ENCODE measurements around the gene BAMBI. TPM values are rescaled to one million over a fixed set of nuclear protein-coding genes. Genes with fewer than 3 reads are reported as not detected.

BAMBI gene
- total RNA-seq, 4 donors from 2014 or later: 10.6 to 16.1 (median 13.0) TPM

GRCh38 chr10:28633750-28634149 is 43.6 kb upstream of the BAMBI start:
- DNase-seq (ENCODE audit: low spot score in 2 of 2): no peak
- Histone ChIP-seq H3K9me3 (peaks cover 5% of the 10 kb centered on the region), H3K27ac (no peak overlapping the region), H3K4me1 (no peaks in the 10 kb centered on the region), H3K27me3 (peaks cover 3% of the 10 kb centered on the region), H3K4me3 (no peak overlapping the region), H3K36me3 (no peaks in the 10 kb centered on the region)
- no peak for TF ChIP-seq POLR2AphosphoS5 (IDR thresholded peaks at IDR 0.05)
- no peak for TF ChIP-seq EP300 (IDR thresholded peaks at IDR 0.05)
- TF ChIP-seq POLR2A (IDR thresholded peaks at IDR 0.05): no peak
- no peak for TF ChIP-seq CTCF (IDR thresholded peaks at IDR 0.05)
- WGBS: 88% methylated on average over 6 of the region's 6 CpGs

- H3K36me3 ChIP-seq: no peaks in the 10 kb centered on the region
- no peaks in the 10 kb centered on the region for H3K27me3 ChIP-seq
- DNase-seq (ENCODE audit: low spot score in 2 of 2): no peak
- H3K9me3 ChIP-seq: peaks cover 6% of the 10 kb centered on the region
- H3K4me1 ChIP-seq: no peaks in the 10 kb centered on the region
- no peak overlapping the region for H3K4me3 ChIP-seq
- no peak overlapping the region for H3K27ac ChIP-seq
- WGBS: 68% methylated on average over 5 of the region's 5 CpGs
- no peak for TF ChIP-seq EP300 (IDR thresholded peaks at IDR 0.05)
- no peak for TF ChIP-seq POLR2AphosphoS5 (IDR thresholded peaks at IDR 0.05)
- TF ChIP-seq POLR2A (IDR thresholded peaks at IDR 0.05): no peak
- TF ChIP-seq CTCF (IDR thresholded peaks at IDR 0.05): no peak
These were observed 40.0 kb upstream of the BAMBI start for GRCh38 chr10:28637346-28637745.

- Histone ChIP-seq H3K27me3 (no peaks in the 10 kb centered on the region), H3K27ac (no peak overlapping the region), H3K4me1 (no peaks in the 10 kb centered on the region), H3K9me3 (peaks cover 6% of the 10 kb centered on the region), H3K36me3 (no peaks in the 10 kb centered on the region), H3K4me3 (no peak overlapping the region)
- no peak for DNase-seq (ENCODE audit: low spot score in 2 of 2)
- TF ChIP-seq POLR2A (IDR thresholded peaks at IDR 0.05): no peak
- TF ChIP-seq EP300 (IDR thresholded peaks at IDR 0.05): no peak
- no peak for TF ChIP-seq POLR2AphosphoS5 (IDR thresholded peaks at IDR 0.05)
- TF ChIP-seq CTCF (IDR thresholded peaks at IDR 0.05): no peak
These were observed 38.9 kb upstream of the BAMBI start for GRCh38 chr10:28638392-28638791.

GRCh38 chr10:28640551-28640950 is 36.8 kb upstream of the BAMBI start:
- H3K9me3 ChIP-seq: peaks cover 6% of the 10 kb centered on the region
- DNase-seq (ENCODE audit: low spot score in 2 of 2): no peak
- H3K4me1 ChIP-seq: no peaks in the 10 kb centered on the region
- 54% methylated on average over 2 of the region's 2 CpGs for WGBS
- no peak overlapping the region for H3K27ac ChIP-seq
- no peaks in the 10 kb centered on the region for H3K27me3 ChIP-seq
- TF ChIP-seq CTCF (IDR thresholded peaks at IDR 0.05) (no peak), POLR2AphosphoS5 (IDR thresholded peaks at IDR 0.05) (no peak), EP300 (IDR thresholded peaks at IDR 0.05) (no peak), POLR2A (IDR thresholded peaks at IDR 0.05) (no peak)
- H3K4me3 ChIP-seq: no peak overlapping the region
- H3K36me3 ChIP-seq: no peaks in the 10 kb centered on the region

- no peak for DNase-seq (ENCODE audit: low spot score in 2 of 2)
- no peaks in the 10 kb centered on the region for H3K4me1 ChIP-seq
- TF ChIP-seq EP300 (IDR thresholded peaks at IDR 0.05): no peak
- no peak for TF ChIP-seq CTCF (IDR thresholded peaks at IDR 0.05)
- no peak for TF ChIP-seq POLR2AphosphoS5 (IDR thresholded peaks at IDR 0.05)
- no peak for TF ChIP-seq POLR2A (IDR thresholded peaks at IDR 0.05)
- no peaks in the 10 kb centered on the region for H3K27me3 ChIP-seq
- no peak overlapping the region for H3K4me3 ChIP-seq
- no peaks in the 10 kb centered on the region for H3K36me3 ChIP-seq
- H3K27ac ChIP-seq: no peak overlapping the region
- WGBS: 56% methylated on average over 5 of the region's 5 CpGs
- no peaks in the 10 kb centered on the region for H3K9me3 ChIP-seq
These were observed 32.7 kb upstream of the BAMBI start for GRCh38 chr10:28644647-28645046.
